Vagina (tissue), 2 donors: ENCODE data around the gene BCOR. TPM values are rescaled to one million over a fixed set of nuclear protein-coding genes. Genes with fewer than 3 reads are reported as not detected.

Experiments used
- DNase-seq, 2 donors: peaks; one replicate each; pipeline ENCODE4 v3.0.0-alpha.2; 2017; ENCODE audit errors: extremely low spot score in 2 of 2
- H3K27ac ChIP-seq: fragments of 200-600 bp; sonication (generic); one replicate; pipeline ENCODE4 v1.5.1; 2019
- H3K27me3 ChIP-seq: fragments of 200-600 bp; sonication (generic); one replicate; pipeline ENCODE4 v1.5.1; 2019
- H3K36me3 ChIP-seq, 2 donors: fragments of 200-600 bp; sonication (generic); one replicate each; pipeline ENCODE4 v1.5.1; 2017 to 2019
- H3K4me1 ChIP-seq: fragments of 200-600 bp; sonication (generic); one replicate; pipeline ENCODE4 v1.5.1; 2019
- H3K4me3 ChIP-seq, 2 donors: fragments of 200-600 bp; sonication (generic); 1 replicate in 1 of 2; 2 replicates in 1 of 2; pipeline ENCODE4 v1.5.1; 2016 to 2019
- H3K9me3 ChIP-seq: fragments of 200-600 bp; sonication (generic); one replicate; pipeline ENCODE4 v1.5.1; 2019
- POLR2A ChIP-seq, 2 donors: fragments of 450-650 bp; IDR thresholded peaks; one replicate each; pipeline ENCODE4 v1.6.1; 2017; ENCODE audit warnings: antibody characterized with exemption in 2 of 2, mild to moderate bottlenecking in 2 of 2, moderate library complexity in 2 of 2
- POLR2AphosphoS5 ChIP-seq, 2 donors: sonication (generic); formaldehyde crosslinking; IDR thresholded peaks; one replicate each; pipeline ENCODE4 v1.9.0; 2017; ENCODE audit warnings: antibody characterized with exemption in 2 of 2, mild to moderate bottlenecking in 2 of 2, low read depth in 1 of 2; ENCODE audit not compliant: insufficient read depth in 1 of 2
- intact Hi-C: fragments of 100-400 bp; cut with DNase I; formaldehyde crosslinking; loops from one replicate; pipeline ENCODE4 v1.15.1; 2023
- total RNA-seq: library from RNA; depleted of rRNA; stranded (reverse); fragments of >200 nt; gene quantifications from one replicate; pipeline ENCODE4 v1.2.3, GENCODE V29; 2016
- TF ChIP-seq, protein P1 (sequence below), 3 experiments: fragments of 450-650 bp in 2 of 3; fragments of 200-600 bp in 1 of 3; sonication (generic) in 1 of 3; IDR thresholded peaks; one replicate each; pipeline ENCODE4 v1.5.1; 2017 to 2019; ENCODE audit warnings: antibody characterized with exemption in 3 of 3, mild to moderate bottlenecking in 2 of 3, moderate library complexity in 2 of 3

Gene BCOR
- total RNA-seq, 1 donor from 2014 or later = 19.9 TPM

- Histone ChIP-seq H3K36me3 (no peaks in the 10 kb centered on the region), H3K9me3 (no peaks in the 10 kb centered on the region), H3K4me1 (peaks cover 66% of the 10 kb centered on the region), H3K27me3 (peaks cover 3% of the 10 kb centered on the region), H3K27ac (no peak overlapping the region), H3K4me3 (no peak overlapping the region)
- intact Hi-C loops = loop anchor here (5.0 kb wide), 1 partner anchor 84 kb away; no protein-coding TSS in a partner anchor
- TF ChIP-seq, protein P1, sequence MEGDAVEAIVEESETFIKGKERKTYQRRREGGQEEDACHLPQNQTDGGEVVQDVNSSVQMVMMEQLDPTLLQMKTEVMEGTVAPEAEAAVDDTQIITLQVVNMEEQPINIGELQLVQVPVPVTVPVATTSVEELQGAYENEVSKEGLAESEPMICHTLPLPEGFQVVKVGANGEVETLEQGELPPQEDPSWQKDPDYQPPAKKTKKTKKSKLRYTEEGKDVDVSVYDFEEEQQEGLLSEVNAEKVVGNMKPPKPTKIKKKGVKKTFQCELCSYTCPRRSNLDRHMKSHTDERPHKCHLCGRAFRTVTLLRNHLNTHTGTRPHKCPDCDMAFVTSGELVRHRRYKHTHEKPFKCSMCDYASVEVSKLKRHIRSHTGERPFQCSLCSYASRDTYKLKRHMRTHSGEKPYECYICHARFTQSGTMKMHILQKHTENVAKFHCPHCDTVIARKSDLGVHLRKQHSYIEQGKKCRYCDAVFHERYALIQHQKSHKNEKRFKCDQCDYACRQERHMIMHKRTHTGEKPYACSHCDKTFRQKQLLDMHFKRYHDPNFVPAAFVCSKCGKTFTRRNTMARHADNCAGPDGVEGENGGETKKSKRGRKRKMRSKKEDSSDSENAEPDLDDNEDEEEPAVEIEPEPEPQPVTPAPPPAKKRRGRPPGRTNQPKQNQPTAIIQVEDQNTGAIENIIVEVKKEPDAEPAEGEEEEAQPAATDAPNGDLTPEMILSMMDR (IDR thresholded peaks at IDR 0.05) = no peak
- TF ChIP-seq POLR2A (IDR thresholded peaks at IDR 0.05) = no peak
- no peak for TF ChIP-seq POLR2AphosphoS5 (IDR thresholded peaks at IDR 0.05; ENCODE audit: insufficient read depth in 1 of 2, low read depth in 1 of 2)
- no peak for DNase-seq
Measured at GRCh38 chrX:40088299-40088625, 9.5 kb downstream of the BCOR start.

DNA sequence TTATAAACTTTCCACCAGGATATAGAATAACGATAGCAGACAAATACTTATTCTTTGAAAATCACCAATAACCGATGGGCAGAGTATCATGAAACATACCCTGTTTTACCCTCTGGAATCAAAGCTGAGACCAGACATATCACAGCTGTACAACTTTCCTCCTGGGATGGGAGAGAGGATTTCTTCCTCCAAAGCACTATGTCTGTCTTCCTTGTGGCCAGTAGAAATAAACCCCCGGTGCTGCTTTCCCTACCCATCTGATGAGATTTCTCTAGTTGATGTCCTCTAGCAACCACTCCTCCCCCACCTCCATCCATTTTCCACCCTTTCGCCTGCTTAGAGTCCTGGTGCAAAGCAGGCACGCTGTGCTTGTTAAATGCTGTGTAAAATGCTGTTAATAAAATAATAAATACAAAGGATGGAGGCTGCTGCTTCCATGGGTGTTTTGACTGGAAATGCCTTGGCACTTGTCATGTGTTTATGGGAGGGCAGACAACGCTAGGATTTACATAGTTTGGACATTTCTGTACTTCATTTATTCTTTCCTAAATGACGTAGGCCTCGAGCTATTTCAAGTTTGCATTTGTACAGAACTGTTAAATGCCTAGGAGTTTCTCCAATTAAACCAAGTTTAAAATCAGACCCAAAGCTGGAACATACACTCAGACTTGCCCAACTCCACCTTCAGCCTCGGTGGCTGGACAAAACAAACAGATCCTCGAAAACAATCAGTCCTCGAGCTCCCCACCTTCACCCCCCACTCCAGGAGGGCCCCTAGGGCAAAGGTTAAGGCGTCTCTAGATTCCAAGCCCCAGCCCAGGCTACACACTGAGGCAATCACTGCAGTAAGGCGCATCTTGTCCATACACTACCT lies 10.1 kb downstream of the BCOR start:
- no peak overlapping the region for H3K4me3 ChIP-seq
- no peak overlapping the region for H3K27ac ChIP-seq
- H3K36me3 ChIP-seq = no peaks in the 10 kb centered on the region
- H3K9me3 ChIP-seq = no peaks in the 10 kb centered on the region
- intact Hi-C loops = loop anchor here (5.0 kb wide), 1 partner anchor 85 kb away; no protein-coding TSS in a partner anchor
- peaks cover 3% of the 10 kb centered on the region for H3K27me3 ChIP-seq
- no peak for DNase-seq
- peaks cover 70% of the 10 kb centered on the region for H3K4me1 ChIP-seq
- no peak for TF ChIP-seq POLR2A (IDR thresholded peaks at IDR 0.05)

DNA sequence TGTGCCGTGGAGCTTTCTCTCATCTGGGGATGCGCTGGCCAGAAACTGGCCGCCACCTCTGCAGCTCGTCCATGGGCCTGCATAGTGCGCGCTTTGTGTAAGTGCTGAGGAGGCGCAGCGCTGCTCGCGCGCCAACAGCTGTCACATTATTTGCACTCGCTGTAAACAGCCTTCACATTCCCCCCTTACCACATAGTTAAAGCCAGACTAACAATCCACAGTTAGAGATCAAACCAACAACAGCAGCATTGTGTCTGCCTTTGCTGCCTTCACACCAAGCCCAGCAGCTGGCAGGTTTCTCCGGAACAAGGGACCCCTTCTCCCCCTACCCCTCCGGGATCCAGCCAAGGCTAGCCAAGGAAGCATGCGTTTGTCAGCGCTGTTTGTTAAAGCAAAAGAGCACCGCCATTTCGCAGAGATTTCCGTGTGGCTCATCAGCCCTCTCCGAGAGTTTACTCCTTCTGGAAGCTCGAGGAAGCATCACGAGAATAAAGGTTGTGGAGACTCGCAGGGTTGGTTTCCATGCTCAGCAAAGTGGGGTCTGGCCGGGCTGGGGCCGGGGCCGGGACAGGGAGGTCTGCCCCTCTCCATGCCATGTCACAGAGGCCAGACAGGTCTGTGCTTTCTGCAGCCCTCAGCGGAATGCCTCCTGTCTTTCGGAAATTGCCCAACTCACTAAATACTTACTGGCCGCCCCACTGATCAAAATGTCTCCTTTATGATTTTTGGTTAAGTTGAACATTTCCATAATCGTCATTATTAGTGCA lies 11.0 kb downstream of the BCOR start:
- no peak overlapping the region for H3K4me3 ChIP-seq
- DNase-seq = no peak
- peaks cover 75% of the 10 kb centered on the region for H3K4me1 ChIP-seq
- H3K27me3 ChIP-seq = peaks cover 3% of the 10 kb centered on the region
- H3K9me3 ChIP-seq = no peaks in the 10 kb centered on the region
- no peaks in the 10 kb centered on the region for H3K36me3 ChIP-seq
- TF ChIP-seq, protein P1 (IDR thresholded peaks at IDR 0.05) = no peak
- TF ChIP-seq POLR2A (IDR thresholded peaks at IDR 0.05) (no peak), POLR2AphosphoS5 (IDR thresholded peaks at IDR 0.05; ENCODE audit: insufficient read depth in 1 of 2, low read depth in 1 of 2) (no peak)
- intact Hi-C loops = loop anchor here (5.0 kb wide), 1 partner anchor 86 kb away; no protein-coding TSS in a partner anchor
- no peak overlapping the region for H3K27ac ChIP-seq

GRCh38 chrX:40085714-40086113 lies 12.0 kb downstream of the BCOR start:
- no peaks in the 10 kb centered on the region for H3K36me3 ChIP-seq
- peaks cover 3% of the 10 kb centered on the region for H3K27me3 ChIP-seq
- no peaks in the 10 kb centered on the region for H3K9me3 ChIP-seq
- no peak for DNase-seq
- no peak for TF ChIP-seq POLR2AphosphoS5 (IDR thresholded peaks at IDR 0.05; ENCODE audit: insufficient read depth in 1 of 2, low read depth in 1 of 2)
- TF ChIP-seq, protein P1 (IDR thresholded peaks at IDR 0.05) = no peak
- TF ChIP-seq POLR2A (IDR thresholded peaks at IDR 0.05) = no peak
- H3K4me3 ChIP-seq = no peak overlapping the region
- H3K27ac ChIP-seq = no peak overlapping the region
- intact Hi-C loops = loop anchor here (5.0 kb wide), 1 partner anchor 87 kb away; no protein-coding TSS in a partner anchor
- peaks cover 74% of the 10 kb centered on the region for H3K4me1 ChIP-seq

DNA sequence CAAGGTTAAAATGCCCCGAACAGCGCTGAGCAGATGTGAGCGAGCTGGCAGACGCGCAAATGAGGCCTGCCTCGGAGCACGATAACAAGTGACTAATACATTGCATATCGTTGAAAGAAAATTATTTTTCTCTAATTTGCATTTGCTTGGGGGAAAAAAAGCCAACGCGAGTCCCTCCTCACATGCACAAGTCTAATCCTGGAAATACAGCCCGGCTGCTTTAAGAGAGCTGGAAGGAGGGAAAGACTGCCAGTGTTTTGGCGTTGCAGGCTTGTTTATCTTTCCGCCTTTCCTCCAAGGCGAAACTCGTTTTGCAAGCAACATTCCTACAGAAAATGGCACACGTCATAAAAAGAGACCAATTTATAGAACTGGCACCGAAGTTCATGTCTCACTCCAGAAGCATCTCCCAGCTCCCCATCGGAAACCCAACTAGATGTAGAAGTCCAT lies 12.6 kb downstream of the BCOR start:
- Histone ChIP-seq H3K27me3 (peaks cover 3% of the 10 kb centered on the region), H3K4me1 (peaks cover 68% of the 10 kb centered on the region), H3K4me3 (no peak overlapping the region), H3K9me3 (no peaks in the 10 kb centered on the region), H3K36me3 (no peaks in the 10 kb centered on the region), H3K27ac (no peak overlapping the region)
- no peak for DNase-seq
- intact Hi-C loops = loop anchor here (5.0 kb wide), 1 partner anchor 87 kb away; no protein-coding TSS in a partner anchor
- TF ChIP-seq POLR2A (IDR thresholded peaks at IDR 0.05) (no peak), POLR2AphosphoS5 (IDR thresholded peaks at IDR 0.05; ENCODE audit: insufficient read depth in 1 of 2, low read depth in 1 of 2) (no peak)
- TF ChIP-seq, protein P1 (IDR thresholded peaks at IDR 0.05) = no peak
